Measurements from ENCODE around the gene VWCE.

DNA sequence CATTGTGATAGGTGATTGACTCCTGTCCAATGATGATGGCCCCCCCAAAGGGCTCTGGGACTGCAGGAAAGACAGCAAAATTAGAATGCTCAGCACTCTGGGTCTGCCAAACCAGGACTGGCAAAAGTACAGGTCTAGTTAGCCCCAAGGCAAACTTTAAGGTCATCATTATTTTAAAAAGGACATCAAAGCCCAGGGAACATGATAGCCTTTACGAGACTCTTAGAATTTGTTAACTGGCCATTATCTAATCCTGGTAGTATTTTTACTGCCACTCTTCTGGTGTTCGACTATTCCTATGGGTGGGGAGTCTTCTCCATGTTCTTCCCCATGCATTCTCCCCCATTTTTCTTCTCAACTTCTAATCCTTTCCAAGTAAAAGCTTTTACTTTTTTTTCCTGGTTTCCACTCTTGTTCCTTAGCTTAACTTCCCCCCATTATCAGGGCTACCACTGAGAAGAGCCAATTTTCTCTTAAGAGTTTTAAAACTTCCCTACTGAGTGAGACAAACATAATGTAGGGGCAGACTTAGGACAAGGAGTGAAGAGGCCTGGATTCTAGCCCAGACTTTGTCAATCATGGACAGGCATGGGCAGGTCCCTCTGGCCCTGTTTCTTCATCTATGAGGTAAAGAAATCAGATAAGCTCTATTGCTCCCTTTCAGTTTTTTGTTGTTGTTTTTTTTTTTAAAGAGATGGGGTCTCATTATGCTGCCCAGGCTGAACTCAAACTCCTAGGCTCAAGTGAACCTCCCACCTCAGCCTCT, 30.7 kb upstream of the VWCE start:
- TF ChIP-seq, protein P1, sequence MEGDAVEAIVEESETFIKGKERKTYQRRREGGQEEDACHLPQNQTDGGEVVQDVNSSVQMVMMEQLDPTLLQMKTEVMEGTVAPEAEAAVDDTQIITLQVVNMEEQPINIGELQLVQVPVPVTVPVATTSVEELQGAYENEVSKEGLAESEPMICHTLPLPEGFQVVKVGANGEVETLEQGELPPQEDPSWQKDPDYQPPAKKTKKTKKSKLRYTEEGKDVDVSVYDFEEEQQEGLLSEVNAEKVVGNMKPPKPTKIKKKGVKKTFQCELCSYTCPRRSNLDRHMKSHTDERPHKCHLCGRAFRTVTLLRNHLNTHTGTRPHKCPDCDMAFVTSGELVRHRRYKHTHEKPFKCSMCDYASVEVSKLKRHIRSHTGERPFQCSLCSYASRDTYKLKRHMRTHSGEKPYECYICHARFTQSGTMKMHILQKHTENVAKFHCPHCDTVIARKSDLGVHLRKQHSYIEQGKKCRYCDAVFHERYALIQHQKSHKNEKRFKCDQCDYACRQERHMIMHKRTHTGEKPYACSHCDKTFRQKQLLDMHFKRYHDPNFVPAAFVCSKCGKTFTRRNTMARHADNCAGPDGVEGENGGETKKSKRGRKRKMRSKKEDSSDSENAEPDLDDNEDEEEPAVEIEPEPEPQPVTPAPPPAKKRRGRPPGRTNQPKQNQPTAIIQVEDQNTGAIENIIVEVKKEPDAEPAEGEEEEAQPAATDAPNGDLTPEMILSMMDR (IDR thresholded peaks at IDR 0.05), result no peak
- TF ChIP-seq POLR2AphosphoS5 (IDR thresholded peaks at IDR 0.05), result no peak
- TF ChIP-seq POLR2A (IDR thresholded peaks at IDR 0.05), result no peak
